IMR-90 (cell line): Measurements from ENCODE around the gene PDE6A. TPM values are rescaled to one million over a fixed set of nuclear protein-coding genes. Genes with fewer than 3 reads are reported as not detected.

ENCODE experiments used
- ATAC-seq: fragments of 200-7000 bp; cut with Tn5 transposase; 2 replicates; pipeline ENCODE4 v1.9.1; 2020; ENCODE audit warnings: low read depth, mild to moderate bottlenecking, moderate library complexity
- BruUV-seq: library from RNA; stranded (reverse); fragments of 400-500 nt; replicated peaks from 2 replicates; lab custom pipeline; 2021; lab: Mats Ljungman, UMichigan
- CTCF ChIA-PET: fragments of 300-600 bp; formaldehyde crosslinking; extraction: SDS; loops from one replicate; lab custom pipeline; 2021; ENCODE audit warnings: antibody characterized with exemption; lab: Yijun Ruan, JAX
- POLR2A ChIA-PET: fragments of 300-600 bp; sonication (Branson Sonifier 250); formaldehyde crosslinking; loops from one replicate; lab custom pipeline; 2022; ENCODE audit warnings: antibody characterized with exemption; ENCODE audit not compliant: unreplicated experiment; lab: Charles Lee
- DNase-seq: peaks from one replicate; pipeline ENCODE4 v3.0.0; 2013
- H2AFZ ChIP-seq: replicated peaks from 2 replicates; pipeline ENCODE3; 2013; ENCODE audit warnings: low read length, mild to moderate bottlenecking; ENCODE audit not compliant: poor library complexity
- H2AK5ac ChIP-seq: 2 replicates; pipeline ENCODE4 v1.6.1; 2013; ENCODE audit warnings: low read depth, low read length, inconsistent platforms
- H2AK9ac ChIP-seq: replicated peaks from 2 replicates; pipeline ENCODE3; 2013; ENCODE audit warnings: mild to moderate bottlenecking, low read depth, low read length, moderate library complexity; ENCODE audit not compliant: poor library complexity
- H2BK120ac ChIP-seq: 2 replicates; pipeline ENCODE4 v1.6.1; 2013; ENCODE audit warnings: low read depth, low read length, inconsistent platforms
- H2BK15ac ChIP-seq: 3 replicates; pipeline ENCODE4 v1.6.1; 2013; ENCODE audit warnings: low read depth, low read length, inconsistent platforms
- H2BK20ac ChIP-seq: 2 replicates; pipeline ENCODE4 v1.6.1; 2013; ENCODE audit warnings: low read depth, mild to moderate bottlenecking, inconsistent platforms, low read length, moderate library complexity
- H2BK5ac ChIP-seq: 2 replicates; pipeline ENCODE4 v1.6.1; 2013; ENCODE audit warnings: mild to moderate bottlenecking, low read depth, low read length, inconsistent platforms; ENCODE audit not compliant: poor library complexity, severe bottlenecking
- H3K14ac ChIP-seq: replicated peaks from 2 replicates; pipeline ENCODE4 v1.6.1; 2013; ENCODE audit warnings: low read depth, low read length, inconsistent platforms
- H3K18ac ChIP-seq: 2 replicates; pipeline ENCODE4 v1.6.1; 2013; ENCODE audit warnings: low read depth, low read length, control low read depth
- H3K23ac ChIP-seq: 2 replicates; pipeline ENCODE4 v1.6.1; 2013; ENCODE audit warnings: low read depth, low read length, inconsistent platforms
- H3K27ac ChIP-seq: 2 replicates; pipeline ENCODE4 v1.5.1; 2013; ENCODE audit warnings: mild to moderate bottlenecking, control low read depth, low read length; ENCODE audit not compliant: insufficient read depth
- H3K27me3 ChIP-seq: 2 replicates; pipeline ENCODE4 v1.6.1; 2013; ENCODE audit warnings: low read length; ENCODE audit not compliant: control insufficient read depth, insufficient read depth
- H3K36me3 ChIP-seq: 2 replicates; pipeline ENCODE4 v1.6.1; 2013; ENCODE audit warnings: low read length, mixed read lengths; ENCODE audit not compliant: control insufficient read depth, insufficient read depth
- H3K4ac ChIP-seq: 2 replicates; pipeline ENCODE4 v1.6.1; 2013; ENCODE audit warnings: low read depth, low read length, inconsistent platforms
- H3K4me1 ChIP-seq: 2 replicates; pipeline ENCODE4 v1.6.1; 2013; ENCODE audit warnings: low read length, mixed read lengths; ENCODE audit not compliant: control insufficient read depth, insufficient read depth
- H3K4me2 ChIP-seq: 2 replicates; pipeline ENCODE4 v1.6.1; 2013; ENCODE audit warnings: low read depth, mild to moderate bottlenecking, control low read depth, low read length, moderate library complexity
- H3K4me3 ChIP-seq: 2 replicates; pipeline ENCODE4 v1.5.1; 2013; ENCODE audit warnings: low read depth, mild to moderate bottlenecking, control low read depth, low read length, moderate library complexity; ENCODE audit not compliant: insufficient read depth
- H3K56ac ChIP-seq: 2 replicates; pipeline ENCODE4 v1.6.1; 2013; ENCODE audit warnings: low read length, inconsistent platforms; ENCODE audit not compliant: insufficient read depth; ENCODE audit errors: extremely low read depth
- H3K79me1 ChIP-seq, 2 experiments: 2 replicates each; pipeline ENCODE4 v1.6.1; 2013; ENCODE audit warnings: low read length in 2 of 2, inconsistent platforms in 1 of 2, low read depth in 1 of 2
- H3K9ac ChIP-seq: 2 replicates; pipeline ENCODE4 v1.6.1; 2013; ENCODE audit warnings: low read depth, low read length, control low read depth
- H3K9me1 ChIP-seq: 2 replicates; pipeline ENCODE4 v1.6.1; 2013; ENCODE audit warnings: low read length, inconsistent platforms; ENCODE audit not compliant: insufficient read depth
- H3K9me3 ChIP-seq: 2 replicates; pipeline ENCODE4 v1.6.1; 2013; ENCODE audit warnings: low read length; ENCODE audit not compliant: control insufficient read depth, insufficient read depth
- H4K20me1 ChIP-seq: 2 replicates; pipeline ENCODE4 v1.6.1; 2013; ENCODE audit warnings: low read length, inconsistent platforms; ENCODE audit not compliant: insufficient read depth
- H4K5ac ChIP-seq: 2 replicates; pipeline ENCODE4 v1.6.1; 2013; ENCODE audit warnings: mild to moderate bottlenecking, low read depth, low read length, control low read depth
- H4K8ac ChIP-seq, 2 experiments: 2 replicates each; pipeline ENCODE4 v1.6.1; 2013; ENCODE audit warnings: low read depth in 2 of 2, low read length in 2 of 2, control low read depth in 1 of 2, inconsistent platforms in 1 of 2
- H4K91ac ChIP-seq: 2 replicates; pipeline ENCODE4 v1.6.1; 2013; ENCODE audit warnings: low read depth, low read length, inconsistent platforms; ENCODE audit not compliant: insufficient read depth
- CTCF ChIP-seq: conservative IDR thresholded peaks from 2 replicates; pipeline ENCODE4 v1.5.1; 2012; ENCODE audit warnings: mild to moderate bottlenecking, low read depth, low read length, improper control_type of control experiment
- NFE2L2 ChIP-seq: fragments of 150-350 bp; IDR thresholded peaks from 2 replicates; pipeline ENCODE4 v1.6.1; 2016; ENCODE audit warnings: low read depth, mild to moderate bottlenecking, low read length
- SMC3 ChIP-seq: fragments of 150-350 bp; IDR thresholded peaks from 2 replicates; pipeline ENCODE4 v1.6.1; 2016; ENCODE audit warnings: low read depth, mild to moderate bottlenecking, antibody characterized with exemption, low read length, moderate library complexity
- USF2 ChIP-seq: fragments of 150-350 bp; IDR thresholded peaks from 2 replicates; pipeline ENCODE4 v1.6.1; 2017; ENCODE audit warnings: mild to moderate bottlenecking, antibody characterized with exemption, low read length, low read depth
- WGBS, 2 experiments: methylation state at CpG; one replicate each; pipeline versions ENCODE4 v1.1.5 to v1.1.7; 2013; ENCODE audit warnings: missing lambda C conversion rate in 2 of 2; ENCODE audit not compliant: insufficient read length in 1 of 2; ENCODE audit errors: extremely low coverage in 2 of 2; 5-methylcytosine and 5-hydroxymethylcytosine counted together
- dilution Hi-C: fragments of 300-500 bp; cut with HindIII; formaldehyde crosslinking; loops from one replicate; pipeline ENCODE4 v1.14.3; 2018; ENCODE audit warnings: low sequenced_read_pairs; ENCODE audit not compliant: unreplicated experiment
- in situ Hi-C: fragments of 300-500 bp; cut with MboI; formaldehyde crosslinking; loops from 3 replicates; pipeline ENCODE4 v1.14.3; 2019; ENCODE audit warnings: low sequenced_read_pairs, inconsistent platforms, mixed read lengths
- intact Hi-C: fragments of 100-400 bp; cut with micrococcal nuclease; formaldehyde crosslinking; loops from 2 replicates; pipeline ENCODE4 v1.10.0; 2022
- polyA plus RNA-seq, 3 experiments: library from polyadenylated mRNA; depleted of rRNA; stranded (reverse); fragments of >200 nt; gene quantifications; 2 replicates each; pipeline ENCODE4 v1.2.3, GENCODE V29; 2012; ENCODE audit warnings: low replicate concordance in 1 of 3
- total RNA-seq: library from RNA; depleted of rRNA; stranded (reverse); fragments of >200 nt; gene quantifications from 2 replicates; pipeline ENCODE4 v1.2.3, GENCODE V29; 2012

The PDE6A gene
- total and polyA plus RNA-seq, 2 of the 4 experiments (the other 2 are of a cell fraction), result not detected

- ChIA-PET CTCF (interaction anchor here (0.6 to 1.2 kb wide), 3 partner anchors 132 to 196 kb away, joined by 3 to 5 read pairs (median 4); no protein-coding TSS in a partner anchor), POLR2A (no interaction called here)
- intact Hi-C loops (loop anchor here (10.0 kb wide), 2 partner anchors 285 to 605 kb away; no protein-coding TSS in a partner anchor), in situ Hi-C loops (loop anchor here (5.0 to 25.0 kb wide), 3 partner anchors 193 to 607 kb away; partner anchors contain the start of gene RPS14), dilution Hi-C loops (loop anchor here (10.0 kb wide), 1 partner anchor 195 kb away; no protein-coding TSS in a partner anchor)
- Histone ChIP-seq H2AK9ac (no peak overlapping the region), H2AFZ (no peak overlapping the region), H3K9me1 (no peaks in the 10 kb centered on the region), H4K91ac (no peak overlapping the region), H3K36me3 (no peaks in the 10 kb centered on the region), H3K9ac (no peak overlapping the region), H3K4ac (no peak overlapping the region), H2BK5ac (no peak overlapping the region), H2AK5ac (no peak overlapping the region), H3K4me2 (no peak overlapping the region), H3K23ac (no peak overlapping the region), H2BK20ac (no peak overlapping the region), H4K5ac (no peak overlapping the region), H3K56ac (no peak overlapping the region), H2BK15ac (no peak overlapping the region), H4K8ac (no peak overlapping the region), H3K27ac (no peak overlapping the region), H4K20me1 (no peaks in the 10 kb centered on the region), H3K4me1 (no peaks in the 10 kb centered on the region), H3K27me3 (peaks cover 2% of the 10 kb centered on the region; the same call in 1 of the 2 replicates), H3K18ac (no peak overlapping the region), H3K14ac (no peak overlapping the region), H2BK120ac (no peak overlapping the region), H3K79me1 (no peaks in the 10 kb centered on the region), H3K4me3 (no peak overlapping the region), H3K9me3 (no peaks in the 10 kb centered on the region)
- ATAC-seq (no peak), DNase-seq (no peak)
- TF ChIP-seq NFE2L2 (no peak), CTCF (0 out of 2 replicates have a peak, but pooled peaks have one; percentile 11), USF2 (no peak), SMC3 (no peak)
- no CpG with 5 or more reads among the region's 3 CpGs for WGBS, 2 experiments
- BruUV-seq, result no TSS peak
These were observed 114.6 kb downstream of the PDE6A start for GRCh38 chr5:149829954-149830353.
